H9 (cell line): ENCODE measurements around the gene ABCC11. TPM values are rescaled to one million over a fixed set of nuclear protein-coding genes. Genes with fewer than 3 reads are reported as not detected.

Experiments used
- DNase-seq: peaks from one replicate; pipeline ENCODE4 v3.0.0-alpha.2; 2017
- H2AFZ ChIP-seq: one replicate; pipeline ENCODE4 v1.6.1; 2013; ENCODE audit warnings: mild to moderate bottlenecking, low read length, control low read depth, moderate library complexity
- H2AK5ac ChIP-seq: 2 replicates; pipeline ENCODE4 v1.6.1; 2013; ENCODE audit warnings: low read length, control low read depth, mixed read lengths; ENCODE audit not compliant: insufficient read length
- H2BK120ac ChIP-seq: one replicate; pipeline ENCODE4 v1.6.1; 2013; ENCODE audit warnings: low read depth, mild to moderate bottlenecking, low read length, control low read depth, inconsistent platforms; ENCODE audit not compliant: poor library complexity, severe bottlenecking
- H2BK12ac ChIP-seq: 2 replicates; pipeline ENCODE4 v1.6.1; 2013; ENCODE audit warnings: low read length, control low read depth, mixed read lengths, low read depth; ENCODE audit not compliant: insufficient read length
- H2BK15ac ChIP-seq: 2 replicates; pipeline ENCODE4 v1.6.1; 2013; ENCODE audit warnings: low read depth, low read length, control low read depth
- H2BK20ac ChIP-seq: one replicate; pipeline ENCODE4 v1.6.1; 2013; ENCODE audit warnings: low read depth, mild to moderate bottlenecking, low read length, control low read depth, inconsistent platforms; ENCODE audit not compliant: poor library complexity, severe bottlenecking
- H2BK5ac ChIP-seq: 2 replicates; pipeline ENCODE4 v1.6.1; 2013; ENCODE audit warnings: low read length, control low read depth, mixed read lengths; ENCODE audit not compliant: insufficient read length
- H3K14ac ChIP-seq: 2 replicates; pipeline ENCODE4 v1.6.1; 2013; ENCODE audit warnings: low read length, control low read depth; ENCODE audit not compliant: insufficient read depth
- H3K18ac ChIP-seq: 2 replicates; pipeline ENCODE4 v1.6.1; 2013; ENCODE audit warnings: low read depth, mild to moderate bottlenecking, mixed read lengths, low read length, control low read depth; ENCODE audit not compliant: insufficient read length
- H3K23ac ChIP-seq: 2 replicates; pipeline ENCODE4 v1.6.1; 2013; ENCODE audit warnings: low read length, control low read depth, mixed read lengths, low read depth; ENCODE audit not compliant: insufficient read length
- H3K23me2 ChIP-seq: 2 replicates; pipeline ENCODE4 v1.6.1; 2013; ENCODE audit warnings: low read depth, mild to moderate bottlenecking, mixed read lengths, low read length, control low read depth; ENCODE audit not compliant: insufficient read length, poor library complexity, severe bottlenecking
- H3K27ac ChIP-seq: 2 replicates; pipeline ENCODE4 v1.5.1; 2013; ENCODE audit warnings: low read length, control low read depth, mixed read lengths, low read depth; ENCODE audit not compliant: insufficient read length
- H3K27me3 ChIP-seq: 2 replicates; pipeline ENCODE4 v1.6.1; 2013; ENCODE audit warnings: low read length, control low read depth, inconsistent platforms; ENCODE audit not compliant: insufficient read depth
- H3K4ac ChIP-seq: 2 replicates; pipeline ENCODE4 v1.6.1; 2013; ENCODE audit warnings: low read depth, mild to moderate bottlenecking, control low read depth, inconsistent platforms, low read length, moderate library complexity
- H3K4me1 ChIP-seq: 2 replicates; pipeline ENCODE4 v1.6.1; 2013; ENCODE audit warnings: low read length, control low read depth, inconsistent platforms; ENCODE audit not compliant: insufficient read depth
- H3K4me2 ChIP-seq: 2 replicates; pipeline ENCODE4 v1.6.1; 2013; ENCODE audit warnings: low read length, control low read depth, mixed read lengths; ENCODE audit not compliant: insufficient read length, insufficient read depth
- H3K56ac ChIP-seq: 2 replicates; pipeline ENCODE4 v1.6.1; 2013; ENCODE audit warnings: low read depth, mild to moderate bottlenecking, mixed read lengths, low read length, control low read depth; ENCODE audit not compliant: insufficient read length
- H3K79me1 ChIP-seq: 2 replicates; pipeline ENCODE4 v1.6.1; 2013; ENCODE audit warnings: low read depth, mild to moderate bottlenecking, moderate library complexity, low read length, control low read depth, inconsistent platforms; ENCODE audit not compliant: insufficient read depth, poor library complexity, severe bottlenecking
- H3K79me2 ChIP-seq: 2 replicates; pipeline ENCODE4 v1.6.1; 2013; ENCODE audit warnings: low read length, control low read depth, inconsistent platforms; ENCODE audit not compliant: insufficient read depth
- H3K9ac ChIP-seq: 2 replicates; pipeline ENCODE4 v1.6.1; 2013; ENCODE audit warnings: low read length, control low read depth, mixed read lengths; ENCODE audit not compliant: insufficient read length; ENCODE audit errors: extremely low read depth
- H3K9me3 ChIP-seq: one replicate; pipeline ENCODE4 v1.6.1; 2013; ENCODE audit warnings: low read depth, low read length, inconsistent platforms; ENCODE audit not compliant: control insufficient read depth
- H3T11ph ChIP-seq: one replicate; pipeline ENCODE4 v1.6.1; 2013; ENCODE audit warnings: mild to moderate bottlenecking, low read length, control low read depth, inconsistent platforms
- H4K20me1 ChIP-seq: one replicate; pipeline ENCODE4 v1.6.1; 2013; ENCODE audit not compliant: control insufficient read depth, insufficient read length, insufficient read depth
- H4K5ac ChIP-seq: 2 replicates; pipeline ENCODE4 v1.6.1; 2013; ENCODE audit warnings: low read depth, mild to moderate bottlenecking, mixed read lengths, low read length, control low read depth; ENCODE audit not compliant: insufficient read length
- H4K8ac ChIP-seq: replicated peaks from 2 replicates; pipeline ENCODE4 v1.6.1; 2013; ENCODE audit warnings: low read length, control low read depth, mixed read lengths, low read depth; ENCODE audit not compliant: insufficient read length
- H4K91ac ChIP-seq: 2 replicates; pipeline ENCODE4 v1.6.1; 2013; ENCODE audit warnings: low read depth, mild to moderate bottlenecking, moderate library complexity, mixed read lengths, low read length, control low read depth; ENCODE audit not compliant: insufficient read length
- H3K27ac Mint-ChIP-seq, 3 experiments: 2 replicates in 2 of 3; 3 replicates in 1 of 3; pipeline ENCODE4 v1.8.0; 2020 to 2021; ENCODE audit warnings: mixed read lengths in 3 of 3, mild to moderate bottlenecking in 1 of 3, moderate library complexity in 1 of 3
- H3K27me3 Mint-ChIP-seq: 2 replicates; pipeline ENCODE4 v1.8.0; 2021; ENCODE audit warnings: low read depth, mild to moderate bottlenecking, moderate library complexity, mixed read lengths
- H3K36me3 Mint-ChIP-seq, 3 experiments: 2 replicates in 2 of 3; 3 replicates in 1 of 3; pipeline ENCODE4 v1.8.0; 2020 to 2021; ENCODE audit warnings: low read depth in 3 of 3, mixed read lengths in 3 of 3; ENCODE audit not compliant: insufficient read depth in 1 of 3
- H3K4me1 Mint-ChIP-seq, 2 experiments: 2 replicates each; pipeline ENCODE4 v1.8.0; 2020; ENCODE audit warnings: mixed read lengths in 2 of 2
- H3K4me3 Mint-ChIP-seq, 2 experiments: 2 replicates in 1 of 2; 3 replicates in 1 of 2; pipeline ENCODE4 v1.8.0; 2020 to 2021; ENCODE audit warnings: mild to moderate bottlenecking in 2 of 2, mixed read lengths in 2 of 2, moderate library complexity in 1 of 2
- H3K9me3 Mint-ChIP-seq, 2 experiments: 2 replicates in 1 of 2; 3 replicates in 1 of 2; pipeline ENCODE4 v1.8.0; 2020; ENCODE audit warnings: mild to moderate bottlenecking in 2 of 2, mixed read lengths in 2 of 2, moderate library complexity in 1 of 2
- CTCF ChIP-seq: fragments of 200-600 bp; sonication (generic); conservative IDR thresholded peaks from 3 replicates; pipeline ENCODE4 v1.8.0; 2021; ENCODE audit warnings: antibody characterized with exemption, mild to moderate bottlenecking
- WGBS: extraction: QIAGEN DNeasy Blood & Tissue Kit; methylation state at CpG from one replicate; pipeline ENCODE4 v1.1.7; 2013; ENCODE audit warnings: missing lambda C conversion rate, low lambda C conversion rate, mixed read lengths; ENCODE audit not compliant: insufficient read length; ENCODE audit errors: extremely low coverage; 5-methylcytosine and 5-hydroxymethylcytosine counted together
- total RNA-seq: library from RNA; stranded (reverse); gene quantifications from 2 replicates; pipeline ENCODE4 v1.2.1, GENCODE V29; 2021

Gene ABCC11
- total RNA-seq, 1 experiment from 2014 or later: 0.33 TPM

- Mint-ChIP-seq H3K27me3 (no peaks in the 10 kb centered on the region), H3K4me1 (no peaks in the 10 kb centered on the region), H3K27ac (no peak overlapping the region), H3K9me3 (no peaks in the 10 kb centered on the region), H3K36me3 (peaks cover 10 to 35% (median 35%) of the 10 kb centered on the region in 3 experiments; a peak in 5 of 7 replicates), H3K4me3 (no peak overlapping the region)
- Histone ChIP-seq H3K4ac (no peak overlapping the region), H4K8ac (no peak overlapping the region), H2AK5ac (no peak overlapping the region), H3K56ac (no peak overlapping the region), H3K79me2 (no peaks in the 10 kb centered on the region), H4K5ac (no peak overlapping the region), H2BK20ac (no peak overlapping the region), H3K79me1 (no peaks in the 10 kb centered on the region), H3K23me2 (no peaks in the 10 kb centered on the region), H2BK5ac (no peak overlapping the region), H3T11ph (no peak overlapping the region), H3K18ac (no peak overlapping the region), H3K27me3 (no peaks in the 10 kb centered on the region), H3K9ac (no peak overlapping the region), H3K14ac (no peak overlapping the region), H3K4me1 (no peaks in the 10 kb centered on the region), H3K9me3 (no peaks in the 10 kb centered on the region), H3K4me2 (no peak overlapping the region), H4K91ac (no peak overlapping the region), H3K23ac (no peak overlapping the region), H2BK12ac (no peak overlapping the region), H2BK15ac (no peak overlapping the region), H2BK120ac (no peak overlapping the region), H2AFZ (no peak overlapping the region), H3K27ac (no peak overlapping the region), H4K20me1 (no peaks in the 10 kb centered on the region)
- TF ChIP-seq CTCF: no peak
- no peak for DNase-seq
- WGBS: no CpG with 5 or more reads among the region's 7 CpGs
Observed at GRCh38 chr16:48256579-48257177, 9.3 kb upstream of the ABCC11 start.
